Stimulated activated CD8-positive, alpha-beta memory T cell treated with anti-CD3 and anti-CD28 coated beads, Interleukin-4, amount 100 ng/mL, for 24 hours (primary cell): ENCODE results near the gene RGS9.
"Not testable (repeated sequence)": the region's sequence is repeated elsewhere in the genome, so short reads cannot be mapped to it uniquely, and the experiment has no call there.

Source experiments
- DNase-seq: peaks from one replicate; pipeline ENCODE4 v3.0.0-alpha.2; 2020; ENCODE audit warnings: low read depth

The RGS9 gene

DNA sequence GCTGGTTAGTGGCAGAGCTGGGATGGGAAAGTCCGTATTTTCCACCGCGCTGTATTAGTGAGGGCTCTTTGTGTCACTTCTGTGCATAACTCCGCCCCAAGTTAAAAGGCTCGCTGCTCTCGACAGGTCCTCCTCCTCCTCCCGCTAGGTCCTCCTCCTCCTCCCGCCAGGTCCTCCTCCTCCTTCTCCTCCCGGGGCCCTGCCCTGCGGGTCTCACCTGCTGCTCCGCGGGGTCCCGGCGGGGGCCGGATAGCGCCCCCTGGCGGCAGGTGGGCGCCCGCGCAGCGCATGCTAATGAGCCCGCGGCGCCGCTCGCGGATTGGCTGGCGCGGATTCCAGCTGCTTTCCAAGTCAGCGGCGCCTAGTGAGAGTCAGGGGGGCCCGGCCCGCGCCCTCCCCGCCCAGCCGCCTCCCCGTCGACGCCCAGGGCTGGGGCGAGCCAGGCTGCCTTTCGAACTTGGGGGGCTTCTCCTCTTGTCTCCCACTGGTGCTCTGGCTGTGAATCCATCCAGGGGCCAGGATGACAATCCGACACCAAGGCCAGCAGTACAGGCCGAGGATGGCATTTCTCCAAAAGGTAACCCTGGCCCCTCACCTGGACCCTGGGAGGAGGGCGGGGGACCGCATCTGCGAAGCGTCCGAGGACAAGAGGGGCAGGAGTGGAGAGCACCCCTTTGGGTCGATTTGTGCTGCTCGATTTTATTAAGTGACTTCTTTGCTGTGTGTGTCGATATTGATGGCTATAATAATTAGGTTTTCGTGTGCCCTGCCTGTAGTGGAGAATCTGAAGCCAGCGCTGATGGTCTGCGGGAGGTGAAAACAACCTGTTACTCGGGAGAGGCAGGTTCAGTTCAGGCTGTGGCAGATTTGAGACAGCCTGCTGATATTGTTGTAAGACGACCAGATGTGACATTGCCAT lies at the start of gene RGS9:
Gene RGS9 (plus strand): TSS at position 350 of the 919 bp plus-strand sequence. CDS start 171 bp downstream, at position 521.
- DNase-seq: peak; percentile 68

GRCh38 chr17:65088621-65089360 lies 48.4 kb upstream of the RGS9 start:
- DNase-seq: no peak

GRCh38 chr17:65092262-65092661 lies 44.9 kb upstream of the RGS9 start:
- DNase-seq: no peak

GRCh38 chr17:65092721-65093356 lies 44.3 kb upstream of the RGS9 start:
- DNase-seq: not testable (repeated sequence)

GRCh38 chr17:65093930-65094329 lies 43.2 kb upstream of the RGS9 start:
- DNase-seq: no peak

GRCh38 chr17:65095465-65095864 lies 41.7 kb upstream of the RGS9 start:
- no peak for DNase-seq

DNA sequence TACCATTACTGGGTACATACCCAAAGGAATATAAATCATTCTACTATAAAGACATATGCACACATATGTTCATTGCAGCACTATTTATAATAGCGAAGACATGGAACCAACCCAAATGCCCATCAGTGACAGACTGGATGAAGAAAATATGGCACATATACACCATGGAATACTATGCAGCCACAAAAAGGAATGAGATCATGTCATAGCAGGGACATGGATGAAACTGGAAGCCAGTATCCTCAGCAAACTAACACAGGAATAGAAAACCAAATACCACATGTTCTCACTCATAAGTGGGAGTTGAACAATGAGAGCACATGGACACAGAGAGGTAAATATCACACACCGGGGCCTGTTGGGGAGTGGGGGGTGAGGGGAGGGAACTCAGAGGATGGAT lies 40.8 kb upstream of the RGS9 start:
- not testable (repeated sequence) for DNase-seq

GRCh38 chr17:65097110-65097509 lies 40.1 kb upstream of the RGS9 start:
- no peak for DNase-seq

DNA sequence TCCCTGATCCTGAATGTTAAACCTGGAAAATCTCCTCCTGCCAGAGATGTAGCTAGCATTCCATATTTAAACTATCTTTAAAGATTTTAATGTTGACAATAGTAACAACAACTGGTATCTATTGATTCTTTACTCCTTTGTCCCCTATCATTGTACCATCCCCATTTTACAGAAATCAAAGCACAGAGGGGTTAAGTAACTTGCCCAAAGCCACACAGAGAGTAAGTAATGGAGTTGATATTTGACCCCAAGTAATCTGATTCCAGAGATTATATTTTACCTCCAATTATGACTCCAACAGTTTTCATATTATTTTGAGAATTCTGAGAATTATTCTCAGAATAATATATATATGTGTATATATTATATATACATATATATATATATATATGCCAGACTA lies 37.7 kb upstream of the RGS9 start:
- no peak for DNase-seq

DNA sequence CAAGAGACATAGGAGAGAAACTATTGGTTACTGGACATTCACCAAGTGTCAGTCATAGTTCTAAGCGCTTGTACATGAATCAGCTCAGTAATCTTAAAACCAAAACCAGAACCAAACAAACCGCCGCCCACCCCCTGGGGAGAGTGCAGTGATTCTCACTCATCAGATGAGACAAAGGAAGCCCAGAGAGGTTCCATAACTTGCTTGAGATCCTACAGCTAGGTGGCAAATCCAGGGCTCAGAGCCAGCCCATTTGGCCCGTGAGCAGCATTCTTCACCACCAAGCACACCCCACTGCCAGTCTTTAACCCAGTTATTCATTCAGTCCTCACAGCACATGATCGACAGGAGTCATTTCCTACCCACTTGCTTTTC lies 37.2 kb upstream of the RGS9 start:
- DNase-seq: peak; percentile 68

DNA sequence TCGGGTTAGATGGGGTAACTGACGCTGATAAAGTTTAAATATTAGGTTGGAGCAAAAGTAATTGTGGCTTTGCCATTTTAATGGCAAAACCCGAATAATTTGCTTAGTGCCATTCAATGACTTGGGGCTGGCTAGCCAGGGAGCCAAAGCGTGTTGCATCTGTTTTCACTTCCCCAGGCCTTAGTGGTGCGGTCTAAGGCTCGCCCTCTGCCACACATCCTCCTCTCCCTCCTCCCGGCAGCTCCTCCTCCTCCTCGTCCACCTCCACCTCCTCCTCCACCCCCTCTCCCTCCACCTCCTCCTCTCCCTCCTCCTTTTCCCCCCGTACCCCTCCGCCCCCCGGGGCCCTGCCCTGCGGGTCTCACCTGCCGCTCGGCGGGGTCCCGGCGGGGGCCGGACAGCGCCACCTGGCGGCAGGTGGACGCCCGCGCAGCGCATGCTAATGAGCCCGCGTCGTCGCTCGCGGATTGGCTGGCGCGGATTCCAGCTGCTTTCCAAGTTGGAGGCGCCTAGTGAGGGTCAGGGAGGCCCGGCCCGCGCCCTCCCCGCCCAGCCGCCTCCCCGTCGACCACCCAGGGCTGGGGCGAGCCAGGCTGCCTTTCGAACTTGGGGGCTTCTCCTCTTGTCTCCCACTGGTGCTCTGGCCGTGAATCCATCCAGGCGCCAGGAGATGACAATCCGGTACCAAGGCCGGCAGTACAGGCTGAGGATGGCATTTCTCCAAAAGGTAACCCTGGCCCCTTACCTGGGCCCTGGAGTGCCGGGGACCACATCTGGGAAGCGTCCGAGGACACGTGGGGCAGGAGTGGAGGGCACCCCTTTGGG lies 36.6 kb upstream of the RGS9 start:
- DNase-seq: peak; percentile 69

DNA sequence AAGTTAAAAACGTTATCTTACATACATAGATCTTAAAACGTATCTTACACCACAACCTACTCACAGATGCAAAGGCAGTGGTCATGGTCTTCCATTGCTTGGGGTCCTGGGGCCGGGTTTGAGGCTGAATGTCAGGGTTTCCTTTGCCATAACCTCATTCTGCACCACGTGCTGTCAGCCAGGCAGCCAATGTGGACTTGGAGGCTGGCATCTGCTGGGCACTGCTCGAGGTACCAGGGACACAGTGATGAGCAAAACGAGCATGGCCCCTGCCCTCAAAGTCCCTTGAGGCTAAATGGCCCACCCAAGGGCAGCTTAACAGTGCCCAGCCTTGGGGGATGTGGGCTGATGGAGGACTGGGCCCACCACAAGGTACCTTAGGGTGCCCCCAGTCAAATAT lies 35.8 kb upstream of the RGS9 start:
- DNase-seq: no peak

GRCh38 chr17:65102235-65102634 lies 34.9 kb upstream of the RGS9 start:
- DNase-seq: no peak

- no peak for DNase-seq
Measured at GRCh38 chr17:65102788-65103187, 34.4 kb upstream of the RGS9 start.

GRCh38 chr17:65103431-65103830 lies 33.7 kb upstream of the RGS9 start:
- DNase-seq: no peak

DNA sequence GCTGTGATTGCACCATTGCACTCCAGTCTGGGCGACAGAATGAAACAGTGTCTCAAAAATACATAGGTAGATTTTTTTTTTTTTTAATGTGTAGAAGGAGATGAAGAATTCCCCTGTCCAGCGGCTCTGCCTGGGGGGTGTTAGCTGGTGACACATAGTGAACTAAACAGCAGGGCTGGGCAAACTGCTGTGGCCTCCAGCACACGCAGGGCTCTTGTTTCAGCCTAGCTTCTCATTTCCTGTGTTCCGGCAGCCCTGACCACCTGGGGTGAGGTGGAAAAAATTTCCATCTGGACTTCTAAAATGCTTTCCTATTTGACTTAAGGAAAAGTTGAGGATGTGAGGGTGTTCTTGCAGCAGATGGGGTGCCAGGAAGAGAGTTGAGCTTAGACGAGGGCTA lies 33.3 kb upstream of the RGS9 start:
- no peak for DNase-seq

GRCh38 chr17:65104541-65104940 lies 32.6 kb upstream of the RGS9 start:
- no peak for DNase-seq

- no peak for DNase-seq
Measured at GRCh38 chr17:65104973-65105372, 32.2 kb upstream of the RGS9 start.

- DNase-seq: no peak
Measured at GRCh38 chr17:65108152-65108551, 29.0 kb upstream of the RGS9 start.

- DNase-seq: no peak
Measured at GRCh38 chr17:65109543-65109942, 27.6 kb upstream of the RGS9 start.

GRCh38 chr17:65109990-65110680 lies 27.0 kb upstream of the RGS9 start:
- no peak for DNase-seq
